PC-3 (cell line): ENCODE results near the gene HDC. TPM values are rescaled to one million over a fixed set of nuclear protein-coding genes. Genes with fewer than 3 reads are reported as not detected.
A peak's percentile ranks its signal among the peaks of the same experiment; 100 is the strongest.

Source experiments
- ATAC-seq: fragments of 200-7000 bp; cut with Tn5 transposase; 2 replicates; pipeline ENCODE4 v1.9.1; 2020; ENCODE audit warnings: mild to moderate bottlenecking, moderate library complexity
- BruUV-seq: library from RNA; stranded (reverse); fragments of 400-500 nt; replicated peaks from 2 replicates; lab custom pipeline; 2021; lab: Mats Ljungman, UMichigan
- CTCF ChIA-PET: fragments of 300-600 bp; sonication (Branson Sonifier 250); formaldehyde crosslinking; loops from one replicate; lab custom pipeline; 2022; ENCODE audit warnings: antibody characterized with exemption; lab: Charles Lee
- POLR2A ChIA-PET: fragments of 300-600 bp; sonication (Branson Sonifier 250); formaldehyde crosslinking; loops from one replicate; lab custom pipeline; 2022; ENCODE audit warnings: antibody characterized with exemption; ENCODE audit not compliant: unreplicated experiment; lab: Charles Lee
- DNase-seq: peaks from one replicate; pipeline ENCODE4 v3.0.0-alpha.2; 2015
- H2AFZ ChIP-seq: fragments of 300-600 bp; sonication (generic); 2 replicates; pipeline ENCODE4 v1.6.0; 2016; ENCODE audit warnings: antibody characterized with exemption, low read length
- H3F3A ChIP-seq: fragments of 300-600 bp; sonication (generic); one replicate; pipeline ENCODE4 v1.6.0; 2017; ENCODE audit warnings: antibody characterized with exemption, low read length, control low read depth, mild to moderate bottlenecking; ENCODE audit not compliant: unreplicated experiment
- H3K27ac ChIP-seq: fragments of 300-600 bp; sonication (generic); 2 replicates; pipeline ENCODE4 v1.5.1; 2016; ENCODE audit warnings: mild to moderate bottlenecking, low read length
- H3K27me3 ChIP-seq: fragments of 300-600 bp; sonication (generic); 2 replicates; pipeline ENCODE4 v1.6.1; 2016; ENCODE audit warnings: low read length, mixed read lengths
- H3K36me3 ChIP-seq: fragments of 300-600 bp; sonication (generic); 2 replicates; pipeline ENCODE4 v1.6.1; 2016; ENCODE audit warnings: low read depth, mixed run types, low read length, mixed read lengths
- H3K4me1 ChIP-seq: fragments of 300-600 bp; sonication (generic); 2 replicates; pipeline ENCODE4 v1.5.1; 2016; ENCODE audit warnings: low read length; ENCODE audit not compliant: insufficient read depth
- H3K4me2 ChIP-seq: fragments of 300-600 bp; sonication (generic); 2 replicates; pipeline ENCODE4 v1.6.0; 2016; ENCODE audit warnings: low read length
- H3K4me3 ChIP-seq: fragments of 300-600 bp; sonication (generic); 2 replicates; pipeline ENCODE4 v1.5.1; 2016; ENCODE audit warnings: mild to moderate bottlenecking, low read length, mixed read lengths
- H3K79me2 ChIP-seq: fragments of 300-600 bp; sonication (generic); 2 replicates; pipeline ENCODE4 v1.6.1; 2017; ENCODE audit warnings: low read length, mixed read lengths
- H3K9ac ChIP-seq: fragments of 300-600 bp; sonication (generic); 2 replicates; pipeline ENCODE4 v1.6.0; 2016; ENCODE audit warnings: mild to moderate bottlenecking, low read length
- H3K9me2 ChIP-seq: fragments of 300-600 bp; sonication (generic); replicated peaks from 2 replicates; pipeline ENCODE4 v1.6.1; 2016; ENCODE audit warnings: mixed run types, low read length, mixed read lengths
- H3K9me3 ChIP-seq: fragments of 300-600 bp; sonication (generic); 2 replicates; pipeline ENCODE4 v1.6.1; 2016; ENCODE audit warnings: low read length, mixed read lengths
- H4K20me1 ChIP-seq: fragments of 300-600 bp; sonication (generic); 2 replicates; pipeline ENCODE4 v1.6.1; 2016; ENCODE audit warnings: low read length, mixed read lengths
- CTCF ChIP-seq: fragments of 300-600 bp; sonication (generic); conservative IDR thresholded peaks from 2 replicates; pipeline ENCODE4 v1.5.1; 2017; ENCODE audit warnings: antibody characterized with exemption, low read depth, mild to moderate bottlenecking, low read length
- EZH2 ChIP-seq: fragments of 300-600 bp; sonication (generic); IDR thresholded peaks from one replicate; pipeline ENCODE4 v1.6.1; 2017; ENCODE audit warnings: antibody characterized with exemption, mild to moderate bottlenecking, low read length; ENCODE audit not compliant: unreplicated experiment
- EZH2phosphoT487 ChIP-seq: fragments of 300-600 bp; sonication (generic); IDR thresholded peaks from 2 replicates; pipeline ENCODE4 v1.6.1; 2018; ENCODE audit warnings: mild to moderate bottlenecking, antibody characterized with exemption, low read length, borderline replicate concordance
- intact Hi-C: fragments of 100-400 bp; cut with micrococcal nuclease; formaldehyde crosslinking; loops from 2 replicates; pipeline ENCODE4 v1.9.0; 2023
- total RNA-seq: library from RNA; depleted of rRNA; stranded (reverse); fragments of >200 nt; gene quantifications from 2 replicates; pipeline ENCODE4 v1.2.3, GENCODE V29; 2014

HDC gene
- total RNA-seq, 1 experiment from 2014 or later: not detected

- BruUV-seq: no TSS peak
- TF ChIP-seq EZH2phosphoT487 (no peak), CTCF (no peak), EZH2 (no peak)
- ATAC-seq (no peak), DNase-seq (no peak)
- Histone ChIP-seq H2AFZ (no peak overlapping the region), H3K9me3 (no peaks in the 10 kb centered on the region), H3K36me3 (no peaks in the 10 kb centered on the region), H3K9me2 (no peaks in the 10 kb centered on the region), H4K20me1 (no peaks in the 10 kb centered on the region), H3K79me2 (no peaks in the 10 kb centered on the region), H3K4me2 (no peak overlapping the region), H3K4me3 (no peak overlapping the region), H3F3A (no peaks in the 10 kb centered on the region), H3K27me3 (no peaks in the 10 kb centered on the region), H3K4me1 (no peaks in the 10 kb centered on the region), H3K9ac (no peak overlapping the region), H3K27ac (no peak overlapping the region)
- CTCF ChIA-PET: no interaction called here
- POLR2A ChIA-PET: no interaction called here
- intact Hi-C loops: no loop called here
These were observed 46.8 kb downstream of the HDC start for GRCh38 chr15:50218691-50219090.

DNA sequence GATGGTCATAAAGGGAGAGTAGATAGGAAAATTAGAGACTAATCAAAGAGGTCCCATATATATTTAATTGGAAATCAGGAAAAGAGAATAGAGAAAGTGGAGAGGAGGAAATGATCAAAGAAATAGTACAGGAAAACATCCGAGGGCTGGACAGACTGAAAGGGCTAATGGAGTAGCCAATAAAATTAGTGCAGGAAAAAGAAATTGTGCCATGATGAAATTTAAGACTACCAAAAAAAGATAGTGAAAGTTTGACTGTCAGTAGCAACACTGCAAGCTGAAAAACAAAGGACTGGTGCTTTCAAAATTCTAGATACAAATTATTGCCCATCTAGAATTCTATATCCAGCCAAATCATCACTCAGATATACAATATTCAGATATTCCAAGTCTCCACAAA lies 47.2 kb downstream of the HDC start:
- Histone ChIP-seq H2AFZ (no peak overlapping the region), H3K9me3 (no peaks in the 10 kb centered on the region), H3F3A (no peaks in the 10 kb centered on the region), H3K4me1 (no peaks in the 10 kb centered on the region), H3K9me2 (no peaks in the 10 kb centered on the region), H3K36me3 (no peaks in the 10 kb centered on the region), H3K4me2 (no peak overlapping the region), H3K4me3 (no peak overlapping the region), H3K79me2 (no peaks in the 10 kb centered on the region), H3K27ac (no peak overlapping the region), H4K20me1 (no peaks in the 10 kb centered on the region), H3K9ac (no peak overlapping the region), H3K27me3 (no peaks in the 10 kb centered on the region)
- TF ChIP-seq CTCF (no peak), EZH2 (no peak), EZH2phosphoT487 (no peak)
- CTCF ChIA-PET: no interaction called here
- intact Hi-C loops: no loop called here
- no TSS peak for BruUV-seq
- POLR2A ChIA-PET: no interaction called here
- ATAC-seq (no peak), DNase-seq (no peak)

- DNase-seq (peak; percentile 65), ATAC-seq (peak; percentile 60)
- H3K4me2 ChIP-seq: peak overlapping the region; percentile 61
- H2AFZ ChIP-seq: peak overlapping the region; percentile 80
- H3K27me3 ChIP-seq: no peaks in the 10 kb centered on the region
- CTCF ChIA-PET: interaction anchor here (0.6 to 1.0 kb wide), 3 partner anchors 50 to 105 kb away, joined by 3 to 5 read pairs (median 3); no protein-coding TSS in a partner anchor
- no peak overlapping the region for H3K4me3 ChIP-seq
- peak overlapping the region; percentile 87 for H3K27ac ChIP-seq
- H3F3A ChIP-seq: no peaks in the 10 kb centered on the region
- intact Hi-C loops: no loop called here
- no peaks in the 10 kb centered on the region for H3K9me3 ChIP-seq
- peaks cover 17% of the 10 kb centered on the region for H3K4me1 ChIP-seq
- no peaks in the 10 kb centered on the region for H3K36me3 ChIP-seq
- no TSS peak for BruUV-seq
- no peaks in the 10 kb centered on the region for H3K9me2 ChIP-seq
- peak overlapping the region; percentile 77 for H3K9ac ChIP-seq
- H4K20me1 ChIP-seq: no peaks in the 10 kb centered on the region
- TF ChIP-seq EZH2phosphoT487 (no peak), EZH2 (no peak), CTCF (no peak)
- POLR2A ChIA-PET: no interaction called here
- H3K79me2 ChIP-seq: no peaks in the 10 kb centered on the region
These were observed 54.9 kb downstream of the HDC start for GRCh38 chr15:50210462-50211157.
